Measurements from ENCODE around the gene PSENEN. TPM values are rescaled to one million over a fixed set of nuclear protein-coding genes. Genes with fewer than 3 reads are reported as not detected.
"Not testable (repeated sequence)": the region's sequence is repeated elsewhere in the genome, so short reads cannot be mapped to it uniquely, and the experiment has no call there.

The PSENEN gene
- total and polyA plus RNA-seq, 2 experiments from 2014 or later = 20.6 to 175 TPM

DNA sequence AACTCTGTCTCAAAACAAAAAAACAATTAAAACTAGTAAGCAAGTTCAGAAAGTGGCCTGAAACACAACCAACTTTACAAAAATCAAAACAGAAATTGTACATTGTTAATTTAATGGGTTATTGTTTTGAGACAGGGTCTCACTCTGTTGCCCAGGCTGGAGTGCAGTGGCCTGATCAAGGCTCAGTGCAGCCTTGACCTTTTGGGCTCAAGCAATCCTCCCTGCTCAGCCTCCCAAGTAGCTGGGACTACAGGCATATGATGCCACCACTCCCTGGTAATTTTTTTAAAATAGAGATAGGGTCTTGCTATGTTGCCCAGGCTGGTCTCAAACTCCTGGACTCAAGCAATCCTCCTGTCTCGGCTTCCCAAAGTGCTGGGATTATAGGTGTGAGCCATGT is 50.1 kb downstream of the PSENEN start:
- not testable (repeated sequence) for H4K20me1 ChIP-seq (replicated peaks; ENCODE audit: insufficient read depth); H2AFZ ChIP-seq; H3K79me2 ChIP-seq (replicated peaks; ENCODE audit: insufficient read depth); H3F3A ChIP-seq (replicated peaks; ENCODE audit: low read depth); H3K4me3 Mint-ChIP-seq; ATAC-seq; H3K4me1 Mint-ChIP-seq; DNase-seq (ENCODE audit: low spot score); H3K27ac Mint-ChIP-seq; H3K27ac ChIP-seq (ENCODE audit: low read depth); H3K4me2 ChIP-seq; H3K9me3 Mint-ChIP-seq; H3K9me2 ChIP-seq (ENCODE audit: insufficient read depth); H3K4me1 ChIP-seq (ENCODE audit: insufficient read depth); H3K4me3 ChIP-seq; H3K36me3 ChIP-seq (ENCODE audit: insufficient read depth); H3K36me3 Mint-ChIP-seq (ENCODE audit: low read depth)
- peaks cover 42% of the 10 kb centered on the region for H3K27me3 ChIP-seq (ENCODE audit: insufficient read depth)
- H3K27me3 Mint-ChIP-seq (ENCODE audit: insufficient read depth, low read depth, poor library complexity) = peaks cover 34% of the 10 kb centered on the region

Other genes starting within 250 kb of the PSENEN start
- gene DMKN, start 232.0 kb upstream of the PSENEN start, total RNA-seq (2014; rRNA removed; shearing (Covaris generic)) = 259 and 276 TPM in 2 replicates
- 569 and 615 TPM in 2 replicates for gene DMKN, start 232.0 kb upstream of the PSENEN start, polyA plus RNA-seq (2016; fragmentation: Nextera tagmentation; extraction: Ambion mirVana)
- gene SBSN, start 217.3 kb upstream of the PSENEN start, total RNA-seq (2014; rRNA removed; shearing (Covaris generic)) = not detected in 2 replicates
- gene SBSN, start 217.3 kb upstream of the PSENEN start, polyA plus RNA-seq (2016; fragmentation: Nextera tagmentation; extraction: Ambion mirVana) = 0.39 and 0.42 TPM in 2 replicates
- not detected in 2 replicates for gene GAPDHS, start 212.2 kb upstream of the PSENEN start, total RNA-seq (2014; rRNA removed; shearing (Covaris generic))
- 0.21 TPM in 1 of 2 replicates, not detected in the other for gene GAPDHS, start 212.2 kb upstream of the PSENEN start, polyA plus RNA-seq (2016; fragmentation: Nextera tagmentation; extraction: Ambion mirVana)
- 164 and 170 TPM in 2 replicates for gene TMEM147, start 200.0 kb upstream of the PSENEN start, total RNA-seq (2014; rRNA removed; shearing (Covaris generic))
- 272 TPM in 2 replicates for gene TMEM147, start 200.0 kb upstream of the PSENEN start, polyA plus RNA-seq (2016; fragmentation: Nextera tagmentation; extraction: Ambion mirVana)
- 0.62 and 0.63 TPM in 2 replicates for gene ATP4A, start 182.0 kb upstream of the PSENEN start, total RNA-seq (2014; rRNA removed; shearing (Covaris generic))
- gene ATP4A, start 182.0 kb upstream of the PSENEN start, polyA plus RNA-seq (2016; fragmentation: Nextera tagmentation; extraction: Ambion mirVana) = 0.61 and 1.0 TPM in 2 replicates
- gene PMIS2, start 159.5 kb upstream of the PSENEN start, total RNA-seq (2014; rRNA removed; shearing (Covaris generic)) = not detected in 2 replicates
- not detected in 2 replicates for gene PMIS2, start 159.5 kb upstream of the PSENEN start, polyA plus RNA-seq (2016; fragmentation: Nextera tagmentation; extraction: Ambion mirVana)
- 17.9 and 21.9 TPM in 2 replicates for gene HAUS5, start 132.9 kb upstream of the PSENEN start, total RNA-seq (2014; rRNA removed; shearing (Covaris generic))
- 22.3 and 23.2 TPM in 2 replicates for gene HAUS5, start 132.9 kb upstream of the PSENEN start, polyA plus RNA-seq (2016; fragmentation: Nextera tagmentation; extraction: Ambion mirVana)
- gene RBM42, start 116.6 kb upstream of the PSENEN start, total RNA-seq (2014; rRNA removed; shearing (Covaris generic)) = 58.3 and 74.7 TPM in 2 replicates
- 78.2 and 82.9 TPM in 2 replicates for gene RBM42, start 116.6 kb upstream of the PSENEN start, polyA plus RNA-seq (2016; fragmentation: Nextera tagmentation; extraction: Ambion mirVana)
- gene ETV2, start 103.9 kb upstream of the PSENEN start, total RNA-seq (2014; rRNA removed; shearing (Covaris generic)) = 0.87 TPM in 1 of 2 replicates, not detected in the other
- gene ETV2, start 103.9 kb upstream of the PSENEN start, polyA plus RNA-seq (2016; fragmentation: Nextera tagmentation; extraction: Ambion mirVana) = 1.5 and 1.7 TPM in 2 replicates
- 564 and 722 TPM in 2 replicates for gene COX6B1, start 97.3 kb upstream of the PSENEN start, total RNA-seq (2014; rRNA removed; shearing (Covaris generic))
- 1,532 and 1,702 TPM in 2 replicates for gene COX6B1, start 97.3 kb upstream of the PSENEN start, polyA plus RNA-seq (2016; fragmentation: Nextera tagmentation; extraction: Ambion mirVana)
- gene UPK1A, start 79.1 kb upstream of the PSENEN start, total RNA-seq (2014; rRNA removed; shearing (Covaris generic)) = 0.42 TPM in 1 of 2 replicates, not detected in the other
- gene UPK1A, start 79.1 kb upstream of the PSENEN start, polyA plus RNA-seq (2016; fragmentation: Nextera tagmentation; extraction: Ambion mirVana) = 1.0 and 1.5 TPM in 2 replicates
- 1.8 TPM in 1 of 2 replicates, not detected in the other for gene ZBTB32, start 41.1 kb upstream of the PSENEN start, total RNA-seq (2014; rRNA removed; shearing (Covaris generic))
- gene ZBTB32, start 41.1 kb upstream of the PSENEN start, polyA plus RNA-seq (2016; fragmentation: Nextera tagmentation; extraction: Ambion mirVana) = 0.45 and 0.65 TPM in 2 replicates
- 36.2 and 49.8 TPM in 2 replicates for gene KMT2B, start 27.6 kb upstream of the PSENEN start, total RNA-seq (2014; rRNA removed; shearing (Covaris generic))
- gene KMT2B, start 27.6 kb upstream of the PSENEN start, polyA plus RNA-seq (2016; fragmentation: Nextera tagmentation; extraction: Ambion mirVana) = 15.5 and 15.8 TPM in 2 replicates
- 7.8 and 14.4 TPM in 2 replicates for gene IGFLR1, start 3.2 kb upstream of the PSENEN start, total RNA-seq (2014; rRNA removed; shearing (Covaris generic))
- 17.8 and 18.1 TPM in 2 replicates for gene IGFLR1, start 3.2 kb upstream of the PSENEN start, polyA plus RNA-seq (2016; fragmentation: Nextera tagmentation; extraction: Ambion mirVana)
- 13.1 and 14.3 TPM in 2 replicates for gene U2AF1L4, start 233 bp upstream of the PSENEN start, total RNA-seq (2014; rRNA removed; shearing (Covaris generic))
- gene U2AF1L4, start 233 bp upstream of the PSENEN start, polyA plus RNA-seq (2016; fragmentation: Nextera tagmentation; extraction: Ambion mirVana) = 20.0 and 23.7 TPM in 2 replicates
- gene LIN37, start 2.9 kb downstream of the PSENEN start, total RNA-seq (2014; rRNA removed; shearing (Covaris generic)) = 6.8 and 7.1 TPM in 2 replicates
- 4.3 and 8.3 TPM in 2 replicates for gene LIN37, start 2.9 kb downstream of the PSENEN start, polyA plus RNA-seq (2016; fragmentation: Nextera tagmentation; extraction: Ambion mirVana)
- gene HSPB6, start 11.4 kb downstream of the PSENEN start, total RNA-seq (2014; rRNA removed; shearing (Covaris generic)) = 0.27 and 0.87 TPM in 2 replicates
- gene HSPB6, start 11.4 kb downstream of the PSENEN start, polyA plus RNA-seq (2016; fragmentation: Nextera tagmentation; extraction: Ambion mirVana) = 3.2 and 3.9 TPM in 2 replicates
- gene PROSER3, start 12.5 kb downstream of the PSENEN start, total RNA-seq (2014; rRNA removed; shearing (Covaris generic)) = 14.7 and 28.0 TPM in 2 replicates
- 21.8 and 24.1 TPM in 2 replicates for gene PROSER3, start 12.5 kb downstream of the PSENEN start, polyA plus RNA-seq (2016; fragmentation: Nextera tagmentation; extraction: Ambion mirVana)
- gene ARHGAP33, start 29.9 kb downstream of the PSENEN start, total RNA-seq (2014; rRNA removed; shearing (Covaris generic)) = 17.7 and 22.1 TPM in 2 replicates
- 10.3 and 11.6 TPM in 2 replicates for gene ARHGAP33, start 29.9 kb downstream of the PSENEN start, polyA plus RNA-seq (2016; fragmentation: Nextera tagmentation; extraction: Ambion mirVana)
- not detected in 2 replicates for gene PRODH2, start 67.2 kb downstream of the PSENEN start, total RNA-seq (2014; rRNA removed; shearing (Covaris generic))
- gene PRODH2, start 67.2 kb downstream of the PSENEN start, polyA plus RNA-seq (2016; fragmentation: Nextera tagmentation; extraction: Ambion mirVana) = not detected in 2 replicates
- gene NPHS1, start 106.9 kb downstream of the PSENEN start, total RNA-seq (2014; rRNA removed; shearing (Covaris generic)) = 0.58 and 1.0 TPM in 2 replicates
- 0.47 and 1.3 TPM in 2 replicates for gene NPHS1, start 106.9 kb downstream of the PSENEN start, polyA plus RNA-seq (2016; fragmentation: Nextera tagmentation; extraction: Ambion mirVana)
- gene KIRREL2, start 111.3 kb downstream of the PSENEN start, total RNA-seq (2014; rRNA removed; shearing (Covaris generic)) = 9.9 and 13.1 TPM in 2 replicates
- gene KIRREL2, start 111.3 kb downstream of the PSENEN start, polyA plus RNA-seq (2016; fragmentation: Nextera tagmentation; extraction: Ambion mirVana) = 3.6 and 3.8 TPM in 2 replicates
- gene APLP1, start 122.9 kb downstream of the PSENEN start, total RNA-seq (2014; rRNA removed; shearing (Covaris generic)) = 28.2 and 30.2 TPM in 2 replicates
- gene APLP1, start 122.9 kb downstream of the PSENEN start, polyA plus RNA-seq (2016; fragmentation: Nextera tagmentation; extraction: Ambion mirVana) = 36.0 and 39.0 TPM in 2 replicates
- 8.7 and 15.7 TPM in 2 replicates for gene NFKBID, start 154.9 kb downstream of the PSENEN start, total RNA-seq (2014; rRNA removed; shearing (Covaris generic))
- gene NFKBID, start 154.9 kb downstream of the PSENEN start, polyA plus RNA-seq (2016; fragmentation: Nextera tagmentation; extraction: Ambion mirVana) = 10.5 and 12.1 TPM in 2 replicates
- gene HCST, start 156.9 kb downstream of the PSENEN start, total RNA-seq (2014; rRNA removed; shearing (Covaris generic)) = not detected in 2 replicates
- 2.1 and 6.7 TPM in 2 replicates for gene HCST, start 156.9 kb downstream of the PSENEN start, polyA plus RNA-seq (2016; fragmentation: Nextera tagmentation; extraction: Ambion mirVana)
- not detected in 2 replicates for gene TYROBP, start 162.6 kb downstream of the PSENEN start, total RNA-seq (2014; rRNA removed; shearing (Covaris generic))
- 0.99 TPM in 1 of 2 replicates, not detected in the other for gene TYROBP, start 162.6 kb downstream of the PSENEN start, polyA plus RNA-seq (2016; fragmentation: Nextera tagmentation; extraction: Ambion mirVana)
- 15.1 and 18.2 TPM in 2 replicates for gene LRFN3, start 190.7 kb downstream of the PSENEN start, total RNA-seq (2014; rRNA removed; shearing (Covaris generic))
- gene LRFN3, start 190.7 kb downstream of the PSENEN start, polyA plus RNA-seq (2016; fragmentation: Nextera tagmentation; extraction: Ambion mirVana) = 5.8 and 6.0 TPM in 2 replicates
- gene SDHAF1, start 249.5 kb downstream of the PSENEN start, total RNA-seq (2014; rRNA removed; shearing (Covaris generic)) = 45.8 and 55.9 TPM in 2 replicates
- gene SDHAF1, start 249.5 kb downstream of the PSENEN start, polyA plus RNA-seq (2016; fragmentation: Nextera tagmentation; extraction: Ambion mirVana) = 19.9 TPM in 2 replicates

Measured in GM23338 (cell line).